Activated naive CD8-positive, alpha-beta T cell (primary cell): ENCODE results near the gene SOX15.
"Not testable (repeated sequence)": the region's sequence is repeated elsewhere in the genome, so short reads cannot be mapped to it uniquely, and the experiment has no call there.

Experiments used
- H3K27ac Mint-ChIP-seq: one replicate; pipeline ENCODE4 v1.8.0; 2021; ENCODE audit warnings: mixed read lengths
- H3K27me3 Mint-ChIP-seq: one replicate; pipeline ENCODE4 v1.8.0; 2021; ENCODE audit warnings: mixed read lengths
- H3K36me3 Mint-ChIP-seq: one replicate; pipeline ENCODE4 v1.8.0; 2021; ENCODE audit warnings: mixed read lengths
- H3K4me1 Mint-ChIP-seq: one replicate; pipeline ENCODE4 v1.8.0; 2021; ENCODE audit warnings: low read depth, mixed read lengths
- H3K4me3 Mint-ChIP-seq: one replicate; pipeline ENCODE4 v1.8.0; 2021; ENCODE audit warnings: mild to moderate bottlenecking, mixed read lengths
- H3K9me3 Mint-ChIP-seq: one replicate; pipeline ENCODE4 v1.8.0; 2021; ENCODE audit warnings: low read depth, mixed read lengths

SOX15 gene

DNA sequence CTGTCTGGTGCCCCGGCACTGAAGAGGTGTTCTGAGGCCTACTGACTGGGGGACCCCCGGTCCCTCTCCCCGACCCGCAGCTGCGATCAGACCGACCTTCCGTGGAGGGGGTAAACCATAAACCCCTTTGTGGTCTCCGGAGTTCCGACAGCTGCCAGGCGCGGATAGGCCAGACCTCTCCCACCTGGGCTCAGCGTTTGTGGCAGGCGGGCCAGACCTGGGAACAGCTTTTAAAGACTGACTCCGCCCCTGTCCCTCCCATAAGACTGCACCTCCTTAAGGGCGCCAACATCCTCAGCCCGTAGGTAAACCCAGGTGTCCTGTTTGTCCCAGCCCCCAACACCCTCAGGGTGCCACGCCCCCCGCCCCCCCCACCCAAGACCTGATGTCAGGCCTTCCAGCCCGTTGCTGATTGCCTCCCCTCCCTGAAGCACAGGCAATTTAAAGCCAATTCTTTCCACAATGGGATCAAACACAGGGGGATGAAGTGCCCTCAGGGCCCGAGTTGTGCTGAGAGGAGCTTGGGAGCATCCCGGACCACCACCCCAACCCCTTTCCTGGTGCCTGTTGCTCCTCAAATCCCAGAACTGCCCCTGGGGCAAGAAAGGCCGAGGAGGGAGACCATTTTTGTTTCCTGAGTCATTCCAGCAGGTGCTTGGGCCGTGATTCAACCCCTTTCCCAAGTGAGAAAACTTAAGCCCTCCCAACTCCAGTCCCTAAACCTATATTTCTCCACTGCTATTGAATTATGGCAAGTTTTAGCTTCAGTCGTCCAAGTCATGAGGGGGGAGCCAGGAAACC is at the start of gene SOX15:
Gene SOX15 (minus strand): TSS at position 204 of the 801 bp plus-strand sequence. CDS start 418 bp downstream, outside the sequence.
- Mint-ChIP-seq H3K27ac (no peak within 1 kb of the TSS), H3K4me3 (no peak within 1 kb of the TSS), H3K9me3 (no peaks in the 10 kb centered on the region), H3K27me3 (no peaks in the 10 kb centered on the region), H3K4me1 (peaks cover 5% of the 10 kb centered on the region), H3K36me3 (peaks cover 9% of the 10 kb centered on the region)

DNA sequence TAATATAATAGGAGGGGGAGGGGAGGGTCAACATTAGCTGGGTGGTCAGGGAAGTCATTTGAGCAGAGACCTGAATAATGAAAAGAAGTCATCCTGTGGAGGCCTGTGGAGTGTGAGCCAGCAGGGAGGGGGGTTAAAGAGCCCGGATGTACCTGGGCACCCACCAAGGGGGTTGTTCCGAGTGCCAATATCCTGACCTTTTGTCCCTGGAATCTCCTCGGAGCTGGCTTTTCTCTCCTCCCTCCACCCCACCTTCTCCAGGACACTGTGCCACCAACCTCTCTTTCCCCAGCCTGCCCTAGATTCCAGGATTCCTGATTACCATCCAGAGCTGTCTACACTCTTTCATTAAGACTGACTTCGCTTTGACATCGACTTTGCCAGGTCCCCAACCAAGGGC is 46.3 kb upstream of the SOX15 start:
- Mint-ChIP-seq H3K4me1 (no peaks in the 10 kb centered on the region), H3K9me3 (no peaks in the 10 kb centered on the region), H3K4me3 (no peak overlapping the region), H3K36me3 (no peaks in the 10 kb centered on the region), H3K27ac (no peak overlapping the region), H3K27me3 (no peaks in the 10 kb centered on the region)

DNA sequence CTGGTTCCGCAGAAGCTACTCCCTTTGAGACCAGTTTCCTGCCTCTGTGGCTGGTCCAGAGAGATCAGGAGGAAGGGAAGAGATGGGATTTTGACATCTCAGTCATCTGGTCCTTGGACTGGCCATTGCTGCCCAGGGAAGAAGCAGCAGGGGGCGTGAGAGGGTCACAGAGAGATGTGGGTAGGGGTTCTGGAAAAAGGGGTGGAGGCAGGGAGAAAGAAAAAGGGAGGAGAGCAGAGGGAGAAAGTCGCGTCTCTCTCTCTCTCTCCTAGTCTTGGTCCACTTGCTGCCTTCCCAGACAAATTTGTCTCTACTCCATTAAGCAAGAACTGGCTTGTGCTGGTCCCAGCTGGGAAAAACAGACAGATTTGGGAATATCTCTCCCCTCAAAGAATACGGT is 44.5 kb upstream of the SOX15 start:
- no peaks in the 10 kb centered on the region for H3K27me3 Mint-ChIP-seq
- no peak overlapping the region for H3K27ac Mint-ChIP-seq
- H3K4me1 Mint-ChIP-seq: no peaks in the 10 kb centered on the region
- no peaks in the 10 kb centered on the region for H3K36me3 Mint-ChIP-seq
- no peaks in the 10 kb centered on the region for H3K9me3 Mint-ChIP-seq
- no peak overlapping the region for H3K4me3 Mint-ChIP-seq

DNA sequence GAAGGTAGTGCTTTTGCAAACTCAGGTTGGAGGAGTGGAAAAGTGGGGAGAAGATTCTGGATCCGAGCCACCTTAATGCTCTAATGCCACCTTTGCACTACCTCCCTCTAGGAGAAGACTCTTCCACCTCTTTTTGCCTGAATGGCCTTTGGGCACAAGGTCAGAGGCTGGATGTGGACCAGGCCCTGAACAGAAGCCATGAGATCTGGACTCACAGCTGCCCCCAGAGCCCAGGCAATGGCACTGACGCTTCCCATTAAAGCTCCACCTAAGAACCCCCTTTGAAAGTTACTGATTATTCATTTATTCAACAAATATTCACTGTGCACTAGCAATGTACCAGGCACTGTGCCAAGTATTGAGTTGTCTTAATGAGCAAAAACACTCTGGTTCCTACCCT is 43.2 kb upstream of the SOX15 start:
- Mint-ChIP-seq H3K27ac (no peak overlapping the region), H3K36me3 (no peaks in the 10 kb centered on the region), H3K27me3 (no peaks in the 10 kb centered on the region), H3K4me3 (no peak overlapping the region), H3K4me1 (peaks cover 2% of the 10 kb centered on the region), H3K9me3 (no peaks in the 10 kb centered on the region)

DNA sequence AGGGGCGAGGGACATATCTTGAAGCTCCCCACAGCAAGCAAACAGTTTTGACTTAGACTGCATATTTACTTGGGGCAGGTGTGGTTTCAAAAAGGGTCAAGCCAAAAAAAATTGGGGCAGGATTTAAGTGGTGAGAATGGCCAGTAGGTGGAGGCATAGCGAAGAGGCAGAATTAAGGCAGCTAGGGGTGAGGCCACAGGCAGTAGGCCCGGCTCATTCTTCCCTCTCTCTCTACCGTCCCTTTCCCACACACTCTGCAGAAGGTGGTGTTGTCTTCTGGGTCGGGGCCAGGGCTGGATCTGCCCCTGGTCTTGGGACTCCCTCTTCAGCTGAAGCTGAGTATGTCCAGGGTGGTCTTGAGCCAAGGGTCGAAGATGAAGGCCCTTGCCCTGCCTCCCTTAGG is 42.6 kb upstream of the SOX15 start:
- Mint-ChIP-seq H3K27ac (no peak overlapping the region), H3K9me3 (no peaks in the 10 kb centered on the region), H3K27me3 (no peaks in the 10 kb centered on the region), H3K4me3 (no peak overlapping the region), H3K4me1 (peaks cover 4% of the 10 kb centered on the region), H3K36me3 (no peaks in the 10 kb centered on the region)

DNA sequence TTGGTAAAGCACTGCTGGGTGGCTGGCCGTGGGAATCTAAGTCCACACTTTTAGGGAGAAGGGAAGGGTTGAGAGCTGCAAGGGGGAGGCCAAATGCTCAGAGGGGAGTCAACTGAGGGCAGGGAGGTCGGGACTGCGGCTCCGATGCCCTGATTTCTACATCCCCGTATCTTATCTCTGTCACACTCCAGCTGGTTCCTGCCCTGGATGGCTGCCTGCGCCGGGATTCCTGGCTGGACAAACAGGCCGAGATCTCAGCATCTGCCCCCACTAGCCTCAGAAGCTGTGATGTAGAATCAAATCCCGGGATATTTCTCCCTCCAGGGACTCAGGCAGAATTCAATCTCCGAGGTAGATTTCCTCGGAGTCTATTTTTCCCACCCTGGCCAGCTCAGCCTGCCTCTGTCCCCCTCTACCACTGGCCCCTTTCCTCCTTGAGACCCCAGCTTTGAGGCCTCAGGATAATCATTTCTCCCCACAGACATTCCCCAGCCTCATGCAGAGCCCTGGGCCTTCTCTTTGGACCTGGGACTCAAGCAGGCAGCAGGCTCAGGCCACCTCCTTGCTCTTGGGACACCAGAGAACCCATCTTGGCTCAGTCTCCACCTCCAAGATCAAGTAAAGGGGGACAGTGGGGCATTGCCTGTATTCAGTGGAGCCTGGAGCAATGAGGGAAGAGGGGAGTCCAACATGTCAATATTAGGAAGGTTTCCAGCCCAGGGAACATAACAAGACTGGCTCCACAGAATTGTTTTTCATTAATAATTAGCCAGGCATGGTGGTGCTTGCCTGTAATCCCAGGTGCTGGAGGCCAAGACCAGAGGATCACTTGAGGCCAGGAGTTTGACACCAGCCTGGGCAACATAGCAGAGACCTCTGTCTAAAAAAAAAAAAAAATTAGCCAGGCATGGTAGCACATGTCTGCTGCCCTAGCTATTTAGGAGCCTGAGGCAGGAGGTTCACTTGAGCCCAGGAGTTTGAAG is 41.8 kb upstream of the SOX15 start:
- no peak overlapping the region for H3K4me3 Mint-ChIP-seq
- H3K36me3 Mint-ChIP-seq: no peaks in the 10 kb centered on the region
- no peaks in the 10 kb centered on the region for H3K9me3 Mint-ChIP-seq
- H3K27ac Mint-ChIP-seq: no peak overlapping the region
- peaks cover 8% of the 10 kb centered on the region for H3K4me1 Mint-ChIP-seq
- no peaks in the 10 kb centered on the region for H3K27me3 Mint-ChIP-seq

DNA sequence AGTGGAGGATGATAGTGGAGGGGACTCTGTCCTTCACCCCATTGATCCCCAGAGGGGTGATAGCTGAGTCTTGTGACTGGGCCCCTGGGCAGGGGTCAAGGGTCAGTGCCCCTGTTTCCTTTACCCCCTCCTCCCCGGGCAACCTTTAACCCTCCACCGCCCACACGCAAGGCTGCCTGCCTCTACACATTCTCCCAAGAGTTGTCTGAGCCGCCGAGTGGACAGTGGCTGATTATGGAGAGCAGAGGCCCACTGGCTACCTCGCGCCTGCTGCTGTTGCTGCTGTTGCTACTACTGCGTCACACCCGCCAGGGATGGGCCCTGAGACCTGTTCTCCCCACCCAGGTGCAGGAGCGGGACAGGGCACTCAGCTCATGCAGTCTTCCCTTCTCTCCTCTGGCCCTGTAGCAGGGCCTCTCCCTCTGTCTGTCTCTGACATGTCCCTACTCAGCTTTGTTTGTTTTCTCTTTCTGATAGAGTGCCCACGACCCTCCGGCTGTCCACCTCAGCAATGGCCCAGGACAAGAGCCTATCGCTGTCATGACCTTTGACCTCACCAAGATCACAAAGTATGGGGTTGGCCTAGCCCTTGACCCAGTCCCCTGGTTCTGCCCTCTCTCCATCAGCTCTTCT is 40.2 kb upstream of the SOX15 start, which contains the start of gene SHBG:
Gene SHBG (plus strand): TSS at position 197 of the 633 bp plus-strand sequence. CDS start 38 bp downstream, at position 235.
- H3K27me3 Mint-ChIP-seq: no peaks in the 10 kb centered on the region
- no peak within 1 kb of the TSS for H3K4me3 Mint-ChIP-seq
- H3K27ac Mint-ChIP-seq: no peak within 1 kb of the TSS
- H3K4me1 Mint-ChIP-seq: peaks cover 13% of the 10 kb centered on the region
- no peaks in the 10 kb centered on the region for H3K9me3 Mint-ChIP-seq
- peaks cover 2% of the 10 kb centered on the region for H3K36me3 Mint-ChIP-seq

DNA sequence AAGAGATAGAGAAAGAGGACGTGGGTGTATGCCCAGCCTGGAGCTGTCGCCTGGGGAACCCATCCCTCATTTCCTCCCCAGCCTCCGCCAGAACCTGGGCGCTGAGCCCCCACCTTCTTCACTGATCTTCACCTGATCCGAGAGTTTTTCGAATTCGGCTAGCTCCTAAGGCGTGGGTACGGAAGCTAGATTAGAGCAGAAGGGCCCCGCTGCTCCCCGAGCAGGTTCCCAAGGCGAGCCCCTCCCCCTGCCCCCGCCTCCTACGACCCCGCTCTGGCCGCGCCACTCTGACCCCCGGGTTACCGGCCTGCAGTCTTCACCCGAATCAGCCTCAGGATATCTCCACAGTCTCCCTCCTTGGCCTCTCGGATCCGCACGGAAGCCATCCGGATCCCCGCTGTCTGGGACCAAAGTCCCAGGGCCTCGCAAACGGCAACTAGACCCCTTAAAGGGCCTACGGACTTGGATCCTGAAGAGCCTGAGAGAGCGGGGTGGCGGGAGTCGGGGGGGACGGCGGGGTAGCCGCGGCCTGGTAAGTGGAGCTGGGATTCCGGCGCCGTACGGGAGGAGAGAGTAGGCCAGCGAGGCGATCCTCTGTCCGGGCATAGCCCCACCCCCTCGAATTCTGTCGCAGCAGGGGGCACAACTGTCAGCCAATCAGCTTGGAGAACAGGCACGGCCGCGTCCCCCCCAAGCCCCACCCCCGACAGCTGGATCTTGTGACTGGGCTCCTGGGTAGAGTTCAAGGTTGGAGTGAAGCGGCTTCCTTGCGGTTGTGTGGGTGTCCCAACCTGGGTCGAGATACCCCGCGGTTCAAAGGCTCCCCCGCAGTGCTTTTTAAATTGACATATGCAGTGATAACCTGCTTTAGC is 37.6 kb upstream of the SOX15 start, which contains the start of gene SAT2:
Gene SAT2 (minus strand): TSS at position 572 of the 872 bp plus-strand sequence. CDS start 186 bp downstream, at position 386.
- H3K9me3 Mint-ChIP-seq: no peaks in the 10 kb centered on the region
- peaks cover 13% of the 10 kb centered on the region for H3K4me1 Mint-ChIP-seq
- peaks cover 2% of the 10 kb centered on the region for H3K36me3 Mint-ChIP-seq

DNA sequence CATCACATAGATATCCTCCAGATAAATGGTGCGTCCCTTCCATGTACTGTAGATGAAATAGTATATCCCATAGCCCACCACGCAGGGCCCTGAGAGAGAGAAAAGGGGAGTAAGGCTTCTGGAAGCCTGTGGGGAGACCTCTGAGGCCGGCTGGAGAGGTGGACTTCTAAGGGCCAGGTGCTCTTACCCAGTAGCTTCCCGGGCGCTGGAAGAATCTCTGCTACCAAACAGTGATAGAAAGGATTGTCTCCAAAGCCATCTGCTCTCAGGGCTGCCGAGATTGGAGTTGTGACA is 37.0 kb upstream of the SOX15 start:
- peaks cover 13% of the 10 kb centered on the region for H3K4me1 Mint-ChIP-seq
- peaks cover 2% of the 10 kb centered on the region for H3K36me3 Mint-ChIP-seq
- H3K27me3 Mint-ChIP-seq: no peaks in the 10 kb centered on the region
- H3K9me3 Mint-ChIP-seq: no peaks in the 10 kb centered on the region
- H3K4me3 Mint-ChIP-seq: peak overlapping the region; percentile 90
- H3K27ac Mint-ChIP-seq: no peak overlapping the region

More for the DNA sequence above, 37.6 kb upstream of the SOX15 start, which contains the start of gene SAT2:
- Mint-ChIP-seq H3K4me3 (peak within 1 kb of the TSS; percentile 90), H3K27me3 (no peaks in the 10 kb centered on the region), H3K27ac (peak within 1 kb of the TSS; percentile 54)

DNA sequence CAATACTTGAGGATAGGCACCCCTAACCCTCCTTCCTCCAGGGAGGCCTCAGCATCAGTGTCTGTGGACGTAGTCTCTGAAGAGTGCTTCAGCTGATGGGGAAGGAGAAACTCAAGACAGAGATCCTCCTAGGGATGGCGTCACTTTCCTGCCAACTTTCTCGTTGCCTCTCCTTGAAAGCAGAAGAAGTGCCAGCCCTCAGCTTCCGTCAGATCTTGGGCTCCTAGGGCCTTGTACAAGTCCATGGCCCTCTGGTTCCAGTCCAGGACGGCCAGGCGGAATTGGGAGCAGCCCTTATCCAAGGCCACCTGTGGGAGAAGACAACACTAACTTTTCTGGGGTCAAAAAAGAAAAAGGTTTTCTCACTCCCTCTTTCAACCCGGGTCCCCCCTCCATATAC is 36.4 kb upstream of the SOX15 start:
- no peaks in the 10 kb centered on the region for H3K27me3 Mint-ChIP-seq
- peaks cover 13% of the 10 kb centered on the region for H3K4me1 Mint-ChIP-seq
- peak overlapping the region; percentile 90 for H3K4me3 Mint-ChIP-seq
- H3K9me3 Mint-ChIP-seq: no peaks in the 10 kb centered on the region
- H3K36me3 Mint-ChIP-seq: peaks cover 2% of the 10 kb centered on the region
- no peak overlapping the region for H3K27ac Mint-ChIP-seq

DNA sequence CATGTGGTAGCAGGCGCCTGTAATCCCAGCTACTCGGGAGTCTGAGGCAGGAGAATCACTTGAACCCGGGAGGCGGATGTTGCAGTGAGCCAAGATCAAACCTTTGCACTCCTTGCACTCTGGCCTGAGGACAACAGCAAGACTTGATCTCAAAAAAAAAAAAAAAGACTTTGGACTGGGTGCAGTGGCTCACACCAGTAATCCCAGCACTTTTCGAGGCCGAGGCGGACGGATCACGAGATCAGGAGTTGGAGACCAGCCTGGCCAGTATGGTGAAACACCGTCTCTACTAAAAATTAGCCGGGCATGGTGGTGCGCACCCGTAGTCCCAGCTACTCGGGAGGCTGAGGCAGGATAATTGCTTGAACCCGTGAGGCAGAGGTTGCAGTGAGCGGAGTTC is 35.9 kb upstream of the SOX15 start:
- H3K27ac Mint-ChIP-seq, H3K27me3 Mint-ChIP-seq, H3K36me3 Mint-ChIP-seq, H3K9me3 Mint-ChIP-seq, H3K4me3 Mint-ChIP-seq: not testable (repeated sequence)
- H3K4me1 Mint-ChIP-seq: peaks cover 13% of the 10 kb centered on the region

DNA sequence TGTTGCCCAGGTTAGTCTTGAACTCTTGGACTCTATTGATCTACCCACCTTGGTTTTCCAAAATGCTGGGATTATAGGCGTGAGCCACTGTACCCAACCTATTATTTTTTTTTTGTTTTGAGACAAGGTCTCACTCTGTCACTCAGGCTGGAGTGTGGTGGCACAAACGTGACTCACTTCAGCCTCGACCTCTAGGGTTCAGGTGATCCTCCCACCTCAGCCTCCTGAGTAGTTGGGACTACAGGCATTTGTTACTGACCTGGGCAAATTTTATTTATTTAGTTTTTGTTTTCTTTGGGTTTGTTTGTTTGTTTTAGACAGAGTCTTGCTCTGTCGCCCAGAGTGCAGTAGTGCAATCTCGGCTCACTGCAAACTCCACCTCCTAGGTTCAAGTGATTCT is 33.8 kb upstream of the SOX15 start:
- H3K36me3 Mint-ChIP-seq: peaks cover 2% of the 10 kb centered on the region
- no peaks in the 10 kb centered on the region for H3K9me3 Mint-ChIP-seq
- H3K4me3 Mint-ChIP-seq: no peak overlapping the region
- H3K27ac Mint-ChIP-seq: no peak overlapping the region
- H3K4me1 Mint-ChIP-seq: peaks cover 13% of the 10 kb centered on the region
- H3K27me3 Mint-ChIP-seq: no peaks in the 10 kb centered on the region

DNA sequence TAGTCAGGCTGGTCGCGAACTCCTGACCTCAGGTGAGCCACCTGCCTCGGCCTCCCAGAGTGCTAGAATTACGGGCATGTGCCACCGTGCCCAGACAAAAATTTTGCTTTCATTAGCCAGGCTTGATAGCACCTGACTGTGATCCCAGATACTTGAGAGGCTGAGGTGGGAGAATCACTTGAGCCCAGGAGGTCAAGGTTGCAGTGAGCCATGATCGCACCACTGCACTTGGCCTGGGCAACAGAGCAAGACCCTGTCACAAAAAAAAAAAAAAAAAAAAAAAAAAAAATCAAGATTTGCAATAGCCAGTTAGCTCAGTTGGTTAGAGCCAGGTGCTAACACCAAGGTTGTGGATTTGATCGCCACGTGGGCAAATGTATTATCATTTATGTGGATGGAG is 30.9 kb upstream of the SOX15 start:
- no peaks in the 10 kb centered on the region for H3K36me3 Mint-ChIP-seq
- no peaks in the 10 kb centered on the region for H3K9me3 Mint-ChIP-seq
- H3K4me1 Mint-ChIP-seq: no peaks in the 10 kb centered on the region
- no peak overlapping the region for H3K27ac Mint-ChIP-seq
- no peak overlapping the region for H3K4me3 Mint-ChIP-seq
- no peaks in the 10 kb centered on the region for H3K27me3 Mint-ChIP-seq

DNA sequence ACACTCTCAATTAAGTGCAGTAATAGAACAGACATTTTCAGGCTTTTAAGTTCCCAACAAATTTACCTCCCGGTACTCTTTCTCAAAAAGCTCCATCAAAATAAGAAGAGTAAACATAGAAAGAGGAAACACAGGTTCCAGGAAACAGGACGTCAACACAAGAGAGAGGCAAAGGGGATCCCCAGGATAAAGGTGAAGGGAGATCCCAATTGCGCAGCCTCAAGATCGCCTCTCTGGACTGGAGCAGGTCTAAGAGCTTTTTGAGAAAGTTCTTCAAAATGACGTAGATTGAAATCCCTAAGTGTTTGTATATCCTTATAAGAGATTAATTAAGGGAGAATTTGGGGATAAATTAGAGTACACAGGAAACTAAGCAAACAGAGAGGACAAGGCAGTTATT is 28.7 kb upstream of the SOX15 start:
- no peaks in the 10 kb centered on the region for H3K36me3 Mint-ChIP-seq
- H3K9me3 Mint-ChIP-seq: no peaks in the 10 kb centered on the region
- no peak overlapping the region for H3K27ac Mint-ChIP-seq
- H3K4me3 Mint-ChIP-seq: no peak overlapping the region
- peaks cover 4% of the 10 kb centered on the region for H3K4me1 Mint-ChIP-seq
- H3K27me3 Mint-ChIP-seq: no peaks in the 10 kb centered on the region
